Stimulated activated CD8-positive, alpha-beta memory T cell treated with anti-CD3 and anti-CD28 coated beads, Interleukin-15, amount 100 ng/mL, for 4 hours (primary cell): ENCODE data around the gene REEP2.
A peak's percentile ranks its signal among the peaks of the same experiment; 100 is the strongest.

Experiments
- DNase-seq, 2 donors: peaks; one replicate each; pipeline ENCODE4 v3.0.0-alpha.2; 2020; ENCODE audit warnings: low read depth in 2 of 2

REEP2 gene

GRCh38 chr5:138448481-138449398 is 9.9 kb downstream of the REEP2 start:
- no peak for DNase-seq

GRCh38 chr5:138449501-138450239 is 10.8 kb downstream of the REEP2 start:
- peak in 1 of 2 donors; percentile 50 for DNase-seq

- no peak for DNase-seq
Measured at GRCh38 chr5:138450971-138451370, 12.1 kb downstream of the REEP2 start.

- DNase-seq = no peak
Measured at GRCh38 chr5:138452720-138453119, 13.9 kb downstream of the REEP2 start.

GRCh38 chr5:138453590-138453989 is 14.7 kb downstream of the REEP2 start:
- DNase-seq = no peak

GRCh38 chr5:138454121-138454520 is 15.3 kb downstream of the REEP2 start:
- DNase-seq = no peak

GRCh38 chr5:138455232-138455930 is 16.5 kb downstream of the REEP2 start:
- no peak for DNase-seq

GRCh38 chr5:138457531-138458275 is 18.8 kb downstream of the REEP2 start:
- DNase-seq = no peak

- DNase-seq = no peak
Measured at GRCh38 chr5:138458384-138458783, 19.5 kb downstream of the REEP2 start.

GRCh38 chr5:138458856-138459255 is 20.0 kb downstream of the REEP2 start:
- no peak for DNase-seq

- DNase-seq = peak; percentile 84 to 89
Measured at GRCh38 chr5:138459311-138459933, 20.6 kb downstream of the REEP2 start.

- DNase-seq = no peak
Measured at GRCh38 chr5:138460032-138460693, 21.3 kb downstream of the REEP2 start.

- no peak for DNase-seq
Measured at GRCh38 chr5:138461343-138462125, 22.7 kb downstream of the REEP2 start.

GRCh38 chr5:138463419-138464007 is 24.7 kb downstream of the REEP2 start:
- DNase-seq = no peak

- peak; percentile 80 to 88 for DNase-seq
Measured at GRCh38 chr5:138464008-138464387, 25.1 kb downstream of the REEP2 start.

- DNase-seq = peak; percentile 92 to 94
Measured at GRCh38 chr5:138464388-138465260, 25.8 kb downstream of the REEP2 start.

GRCh38 chr5:138465261-138466124 is 26.6 kb downstream of the REEP2 start, which contains the start of gene EGR1:
TSS of gene EGR1 (plus strand) at chr5:138465479. CDS start at chr5:138465762, 283 bp downstream.
- peak; percentile 91 to 95 for DNase-seq
